HG03095 (cell line): ENCODE data around the gene RFX1.
"Not testable (repeated sequence)": the region's sequence is repeated elsewhere in the genome, so short reads cannot be mapped to it uniquely, and the experiment has no call there.

Experiments used
- ATAC-seq: cut with Tn5 transposase; IDR thresholded peaks from one replicate; pipeline ENCODE4 v1.9.1; 2021; ENCODE audit warnings: moderate library complexity; ENCODE audit not compliant: unreplicated experiment

The RFX1 gene

GRCh38 chr19:13937479-13938300 lies 68.4 kb downstream of the RFX1 start:
- no peak for ATAC-seq

GRCh38 chr19:13935765-13936510 lies 70.2 kb downstream of the RFX1 start:
- ATAC-seq, result no peak

DNA sequence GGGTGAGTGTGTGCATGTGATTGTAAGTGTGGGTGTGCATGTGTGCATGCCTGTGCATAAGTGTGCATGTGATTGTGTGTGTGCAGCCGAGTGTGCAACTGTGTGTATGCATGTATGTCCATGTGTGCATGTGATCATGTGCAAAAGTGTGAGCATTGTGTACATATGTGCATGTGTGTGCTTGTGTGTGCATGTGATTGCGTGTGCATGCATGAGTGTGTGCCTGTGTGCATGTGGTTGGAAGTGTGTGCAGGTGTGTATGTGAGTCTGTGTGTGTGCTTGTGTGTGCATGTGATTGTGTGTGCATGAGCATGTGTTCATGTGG lies 71.4 kb downstream of the RFX1 start:
- ATAC-seq, result no peak

GRCh38 chr19:13932911-13933393 lies 73.2 kb downstream of the RFX1 start:
- no peak for ATAC-seq

- ATAC-seq, result no peak
Measured at GRCh38 chr19:13932149-13932637, 73.9 kb downstream of the RFX1 start.

GRCh38 chr19:13931391-13932148 lies 74.5 kb downstream of the RFX1 start:
- no peak for ATAC-seq

- ATAC-seq, result no peak
Measured at GRCh38 chr19:13930402-13930801, 75.7 kb downstream of the RFX1 start.

GRCh38 chr19:13929956-13930355 lies 76.2 kb downstream of the RFX1 start:
- ATAC-seq, result no peak

- no peak for ATAC-seq
Measured at GRCh38 chr19:13929340-13929739, 76.8 kb downstream of the RFX1 start.

DNA sequence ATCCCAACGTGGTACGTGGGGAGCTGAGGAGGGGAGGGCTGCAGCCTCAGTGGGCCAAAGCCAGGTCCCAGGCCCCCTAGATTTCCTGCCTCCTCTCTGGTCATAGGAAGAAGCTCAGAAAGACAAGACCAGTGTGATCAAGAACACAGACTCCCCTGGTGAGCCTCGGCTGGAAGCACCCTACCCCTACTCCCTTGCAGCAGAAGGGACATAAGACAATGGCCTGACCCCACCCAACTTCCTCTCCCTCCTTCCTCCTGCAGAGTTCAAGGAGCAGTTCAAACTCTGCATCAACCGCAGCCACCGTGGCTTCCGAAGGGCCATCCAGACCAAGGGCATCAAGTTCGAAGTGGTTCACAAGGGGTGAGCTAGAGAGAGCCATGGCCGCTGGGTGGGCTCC lies 79.4 kb downstream of the RFX1 start:
- ATAC-seq, result no peak

- no peak for ATAC-seq
Measured at GRCh38 chr19:13926010-13926409, 80.1 kb downstream of the RFX1 start.

DNA sequence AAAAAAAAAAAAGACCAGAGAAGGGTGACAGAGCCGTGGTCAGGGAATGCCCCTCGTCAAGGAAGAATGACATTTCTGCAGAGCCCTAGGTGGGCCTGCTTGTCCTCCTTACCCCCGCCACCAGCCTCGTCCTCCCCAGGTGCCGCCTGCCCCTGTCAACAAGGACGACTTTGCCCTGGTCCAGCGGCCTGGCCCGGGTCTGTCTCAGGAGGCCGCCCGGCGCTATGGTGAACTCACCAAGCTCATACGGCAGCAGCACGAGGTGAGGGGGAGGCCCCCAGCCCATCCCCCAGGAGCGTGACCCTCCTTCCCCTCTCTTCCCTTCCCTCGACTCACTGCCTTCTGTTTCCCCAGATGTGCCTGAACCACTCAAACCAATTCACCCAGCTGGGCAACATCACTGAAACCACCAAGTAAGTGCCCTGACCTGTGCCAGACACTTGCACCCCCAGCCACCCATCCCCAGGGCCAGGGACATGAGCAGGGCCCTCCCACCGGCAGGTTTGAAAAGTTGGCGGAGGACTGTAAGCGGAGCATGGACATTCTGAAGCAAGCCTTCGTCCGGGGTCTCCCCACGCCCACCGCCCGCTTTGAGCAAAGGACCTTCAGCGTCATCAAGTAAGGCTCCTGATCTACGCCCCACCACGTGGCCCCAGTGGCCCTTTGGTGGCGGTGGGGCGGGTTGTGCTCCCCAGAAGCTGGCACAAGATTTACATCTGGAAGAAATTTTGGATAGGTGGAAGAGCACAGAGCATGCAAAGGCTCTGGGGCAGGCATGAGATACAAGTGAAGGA lies 82.7 kb downstream of the RFX1 start:
- ATAC-seq, result no peak

DNA sequence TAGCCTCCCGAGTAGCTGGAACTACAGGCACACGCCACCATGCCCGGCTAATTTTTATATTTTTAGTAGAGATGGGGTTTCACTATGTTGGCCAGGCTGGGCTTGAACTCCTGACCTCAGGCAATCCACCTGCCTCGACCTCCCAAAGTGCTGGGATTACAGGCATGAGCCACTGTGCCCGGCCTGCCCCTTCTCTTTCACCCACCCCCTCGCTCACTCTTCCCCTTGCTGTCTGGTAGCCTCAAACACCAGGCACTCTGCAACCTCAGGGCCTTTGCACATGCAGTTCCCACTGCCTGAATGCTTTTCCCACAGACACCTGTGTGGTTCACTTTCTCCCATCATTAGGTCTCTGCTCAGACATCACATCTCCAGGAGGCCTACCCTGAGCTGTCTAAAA lies 84.0 kb downstream of the RFX1 start:
- not testable (repeated sequence) for ATAC-seq

GRCh38 chr19:13920940-13921747 lies 85.0 kb downstream of the RFX1 start:
- ATAC-seq, result no peak

DNA sequence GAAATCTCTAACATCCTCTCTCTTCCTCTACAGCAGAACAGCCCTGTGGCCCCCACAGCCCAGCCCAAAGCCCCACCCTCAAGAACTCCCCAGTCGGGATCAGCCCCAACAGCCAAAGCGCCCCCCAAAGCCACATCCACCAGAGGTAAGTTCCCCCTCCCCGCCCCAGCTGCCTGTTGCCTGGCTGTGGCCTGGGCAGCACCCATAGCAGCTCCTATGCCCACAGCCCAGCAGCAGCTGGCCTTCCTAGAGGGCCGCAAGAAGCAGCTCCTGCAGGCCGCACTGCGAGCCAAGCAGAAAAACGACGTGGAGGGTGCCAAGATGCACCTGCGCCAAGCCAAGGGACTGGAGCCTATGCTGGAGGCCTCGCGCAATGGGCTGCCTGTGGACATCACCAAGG lies 85.6 kb downstream of the RFX1 start:
- no peak for ATAC-seq

DNA sequence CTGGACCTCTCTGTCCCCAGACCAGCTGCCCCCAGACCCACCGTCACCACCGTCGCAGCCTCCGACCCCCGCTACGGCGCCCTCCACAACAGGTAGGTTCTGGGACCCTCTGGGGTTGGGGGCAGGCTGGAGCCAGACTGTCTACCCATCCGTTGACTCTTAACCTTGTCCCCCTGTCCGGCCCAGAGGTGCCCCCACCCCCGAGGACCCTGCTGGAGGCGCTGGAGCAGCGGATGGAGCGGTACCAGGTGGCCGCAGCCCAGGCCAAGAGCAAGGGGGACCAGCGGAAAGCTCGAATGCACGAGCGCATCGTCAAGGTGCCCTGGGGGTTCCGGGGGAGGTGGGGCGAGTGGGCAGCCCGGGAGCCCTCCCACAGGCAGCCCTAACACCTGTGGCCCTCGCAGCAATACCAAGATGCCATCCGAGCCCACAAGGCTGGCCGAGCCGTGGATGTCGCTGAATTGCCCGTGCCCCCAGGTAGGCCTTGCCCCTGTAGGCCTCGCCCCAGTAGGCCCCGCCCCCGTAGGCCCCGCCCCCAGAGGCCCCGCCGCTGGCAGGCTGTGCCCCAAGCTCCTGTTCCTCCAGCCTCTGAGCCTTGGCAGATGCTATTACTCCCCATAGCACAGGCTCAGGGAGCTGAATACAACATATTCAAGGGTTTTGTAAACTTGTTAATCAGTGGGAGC lies 87.3 kb downstream of the RFX1 start:
- ATAC-seq, result no peak

DNA sequence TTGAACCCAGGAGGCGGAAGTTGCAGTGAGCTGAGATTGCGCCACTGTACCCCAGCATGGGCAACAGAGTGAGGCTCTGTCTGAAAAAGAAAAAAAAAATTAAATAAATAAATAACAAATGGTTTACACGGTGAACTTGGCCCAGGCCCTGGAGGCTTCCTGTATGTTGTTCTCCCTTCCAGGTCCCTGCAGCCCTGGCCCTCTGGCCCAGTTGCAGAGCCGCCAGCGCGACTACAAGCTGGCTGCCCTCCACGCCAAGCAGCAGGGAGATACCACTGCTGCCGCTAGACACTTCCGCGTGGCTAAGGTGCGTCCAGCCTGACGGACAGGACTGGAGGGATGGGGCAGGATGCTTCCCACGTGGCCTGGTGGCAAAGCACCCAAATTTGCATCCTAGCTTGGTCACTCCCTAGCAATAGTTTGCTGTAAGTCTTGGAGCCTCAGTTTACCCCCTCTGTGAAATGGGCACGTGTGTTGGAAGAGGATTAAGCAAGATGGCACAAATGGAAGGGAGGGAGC lies 88.2 kb downstream of the RFX1 start:
- ATAC-seq, result no peak

DNA sequence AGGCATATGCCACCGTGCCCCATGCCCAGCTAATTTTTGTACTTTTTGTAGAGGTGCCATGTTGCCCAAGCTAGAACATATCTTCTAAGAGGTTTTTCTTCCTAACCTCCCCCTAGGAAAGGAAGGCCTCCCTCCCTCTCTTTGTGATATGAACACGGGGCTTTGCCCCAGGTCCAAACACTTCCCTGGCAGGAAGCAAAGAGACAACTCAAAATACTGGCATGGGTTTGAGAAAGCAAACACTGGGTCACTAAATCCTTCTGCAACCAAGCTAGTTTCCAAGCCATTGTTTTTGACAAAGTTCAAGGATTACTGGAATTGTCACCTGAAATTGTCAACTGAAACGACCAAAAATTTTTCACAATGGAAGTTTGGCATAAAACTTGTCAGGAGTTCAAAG lies 91.3 kb downstream of the RFX1 start:
- no peak for ATAC-seq

GRCh38 chr19:13913352-13913751 lies 92.8 kb downstream of the RFX1 start:
- no peak for ATAC-seq
